Fibroblast of lung (primary cell): Measurements from ENCODE around the gene SNX8. TPM values are rescaled to one million over a fixed set of nuclear protein-coding genes. Genes with fewer than 3 reads are reported as not detected.
A peak's percentile ranks its signal among the peaks of the same experiment; 100 is the strongest.

Experiments
- DNase-seq, 2 donors: peaks; one replicate each; pipeline versions ENCODE4 v3.0.0 to v3.0.0-alpha.2; 2010; ENCODE audit warnings: low read depth in 2 of 2
- H2AFZ ChIP-seq: 2 replicates; pipeline ENCODE4 v1.5.1; 2012; ENCODE audit warnings: low read length, control low read depth, inconsistent platforms
- H3K27ac ChIP-seq: 2 replicates; pipeline ENCODE4 v1.5.1; 2011; ENCODE audit warnings: low read length, control low read depth; ENCODE audit not compliant: insufficient read depth
- H3K27me3 ChIP-seq: 2 replicates; pipeline ENCODE4 v1.5.1; 2011; ENCODE audit warnings: mild to moderate bottlenecking, low read length; ENCODE audit not compliant: control insufficient read depth, insufficient read depth
- H3K36me3 ChIP-seq: 2 replicates; pipeline ENCODE4 v1.5.1; 2011; ENCODE audit warnings: low read length; ENCODE audit not compliant: control insufficient read depth, insufficient read depth
- H3K4me1 ChIP-seq: 2 replicates; pipeline ENCODE4 v1.5.1; 2011; ENCODE audit warnings: low read length; ENCODE audit not compliant: control insufficient read depth, insufficient read depth; ENCODE audit errors: extremely low read depth
- H3K4me2 ChIP-seq: 2 replicates; pipeline ENCODE4 v1.5.1; 2011; ENCODE audit warnings: low read length, control low read depth; ENCODE audit not compliant: insufficient read depth; ENCODE audit errors: extremely low read depth
- H3K4me3 ChIP-seq, 4 experiments: fragments of 200-600 bp in 1 of 4; sonication (generic) in 1 of 4; replicated peaks in 1 of 4; 2 replicates each; pipeline ENCODE4 v1.5.1; 2011 to 2016; ENCODE audit warnings: low read length in 4 of 4, low read depth in 3 of 4, mild to moderate bottlenecking in 3 of 4, control low read depth in 2 of 4, inconsistent platforms in 1 of 4, mixed read lengths in 1 of 4; ENCODE audit not compliant: insufficient read depth in 1 of 4; ENCODE audit errors: control extremely low read depth in 1 of 4
- H3K79me2 ChIP-seq: 2 replicates; pipeline ENCODE4 v1.5.1; 2012; ENCODE audit warnings: mild to moderate bottlenecking, low read length, inconsistent platforms; ENCODE audit not compliant: control insufficient read depth, insufficient read depth
- H3K9ac ChIP-seq: 2 replicates; pipeline ENCODE4 v1.5.1; 2011; ENCODE audit warnings: mild to moderate bottlenecking, low read length, control low read depth; ENCODE audit not compliant: insufficient read depth
- H3K9me3 ChIP-seq: 2 replicates; pipeline ENCODE4 v1.5.1; 2012; ENCODE audit warnings: low read depth, low read length; ENCODE audit not compliant: control insufficient read depth, insufficient read depth
- H4K20me1 ChIP-seq: 2 replicates; pipeline ENCODE4 v1.5.1; 2011; ENCODE audit warnings: low read length; ENCODE audit not compliant: control insufficient read depth, insufficient read depth; ENCODE audit errors: extremely low read depth
- CTCF ChIP-seq, 2 donors: IDR thresholded peaks in 1 of 2; conservative IDR thresholded peaks in 1 of 2; 1 replicate in 1 of 2; 2 replicates in 1 of 2; pipeline ENCODE4 v1.5.1; 2011 to 2012; ENCODE audit warnings: low read length in 2 of 2, control low read depth in 1 of 2, inconsistent platforms in 1 of 2, low read depth in 1 of 2, mild to moderate bottlenecking in 1 of 2
- EZH2 ChIP-seq: IDR thresholded peaks from 2 replicates; pipeline ENCODE4 v1.5.1; 2012; ENCODE audit warnings: low read length, control low read depth, mild to moderate bottlenecking; ENCODE audit errors: missing control alignments
- polyA plus RNA-seq, 2 donors: library from polyadenylated mRNA; depleted of rRNA in 1 of 2; stranded (reverse) in 1 of 2; unstranded in 1 of 2; fragments of >200 nt; gene quantifications; 2 replicates each; pipeline ENCODE4 v1.2.1, GENCODE V29; 2011 to 2012; ENCODE audit warnings: missing spikeins in 1 of 2
- total RNA-seq: library from RNA; depleted of rRNA; stranded (reverse); fragments of >200 nt; gene quantifications from 2 replicates; pipeline ENCODE4 v1.2.1, GENCODE V29; 2014

Gene SNX8
- total and polyA plus RNA-seq, 2 donors (not counting 1 experiment from before 2014, with no cell fraction given), result 13.2 to 27.4 TPM

DNA sequence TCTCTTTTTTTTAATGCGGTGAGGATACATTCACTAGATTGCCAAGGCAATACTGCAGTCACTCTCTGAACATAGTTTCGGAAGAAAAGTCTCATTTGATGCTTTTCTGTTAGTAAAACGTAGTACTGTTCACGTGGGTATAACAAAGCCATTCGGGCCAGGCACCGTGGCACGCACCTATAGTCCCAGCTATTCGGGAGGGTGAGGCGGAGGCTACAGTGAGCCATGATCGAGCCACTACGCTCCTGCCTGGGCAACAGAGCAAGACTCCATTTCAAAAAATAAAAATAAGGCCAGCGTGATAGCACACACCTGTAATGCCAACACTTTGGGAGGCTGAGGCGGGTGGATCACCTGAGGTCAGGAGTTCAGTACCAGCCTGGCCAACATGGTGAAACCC is 24.6 kb downstream of the SNX8 start:
- peaks cover 1% of the 10 kb centered on the region for H3K79me2 ChIP-seq
- no peaks in the 10 kb centered on the region for H3K4me1 ChIP-seq
- H2AFZ ChIP-seq, result no peak overlapping the region
- no peaks in the 10 kb centered on the region for H3K9me3 ChIP-seq
- no peak overlapping the region for H3K9ac ChIP-seq
- H3K36me3 ChIP-seq, result no peaks in the 10 kb centered on the region
- H3K27ac ChIP-seq, result no peak overlapping the region
- no peaks in the 10 kb centered on the region for H3K27me3 ChIP-seq
- no peaks in the 10 kb centered on the region for H4K20me1 ChIP-seq
- H3K4me2 ChIP-seq, result peak overlapping the region; percentile 40
- TF ChIP-seq EZH2 (no peak), CTCF (conservative IDR thresholded peaks at IDR 0.05 in 1 of 2, IDR thresholded peaks at IDR 0.05 in 1 of 2; ENCODE audit: low read depth in 1 of 2, low read length in 2 of 2) (no peak)
- no peak overlapping the region for H3K4me3 ChIP-seq
- no peak for DNase-seq

DNA sequence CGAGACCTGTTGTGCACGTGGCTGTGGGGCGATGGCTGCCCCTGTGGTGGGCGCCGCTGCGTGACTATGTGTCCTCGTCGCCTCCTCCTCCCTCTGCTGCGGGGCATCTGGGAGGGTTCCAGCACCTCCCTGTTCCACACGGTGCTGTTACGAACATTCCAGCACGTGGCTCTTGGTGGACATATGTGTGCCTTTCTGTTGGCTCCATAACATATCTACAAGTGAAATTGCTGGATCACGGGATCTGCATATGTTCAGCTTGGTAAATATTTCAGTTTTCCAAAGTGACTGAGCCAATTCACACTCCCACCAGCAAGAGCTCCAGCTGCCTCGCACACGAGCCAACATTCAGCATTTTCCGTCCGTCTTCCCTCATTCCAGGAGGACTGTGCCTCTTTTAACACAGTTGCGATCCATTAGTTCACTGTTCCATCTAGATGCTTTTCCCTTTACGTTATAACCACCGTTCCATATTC is 25.1 kb downstream of the SNX8 start:
- H3K4me3 ChIP-seq, result no peak overlapping the region
- H4K20me1 ChIP-seq, result no peaks in the 10 kb centered on the region
- DNase-seq, result no peak
- no peaks in the 10 kb centered on the region for H3K4me1 ChIP-seq
- no peaks in the 10 kb centered on the region for H3K36me3 ChIP-seq
- TF ChIP-seq EZH2 (no peak), CTCF (conservative IDR thresholded peaks at IDR 0.05 in 1 of 2, IDR thresholded peaks at IDR 0.05 in 1 of 2; ENCODE audit: low read depth in 1 of 2, low read length in 2 of 2) (no peak)
- no peak overlapping the region for H2AFZ ChIP-seq
- no peaks in the 10 kb centered on the region for H3K27me3 ChIP-seq
- H3K4me2 ChIP-seq, result peak overlapping the region; percentile 40
- no peaks in the 10 kb centered on the region for H3K9me3 ChIP-seq
- peaks cover 1% of the 10 kb centered on the region for H3K79me2 ChIP-seq
- no peak overlapping the region for H3K27ac ChIP-seq
- H3K9ac ChIP-seq, result no peak overlapping the region

DNA sequence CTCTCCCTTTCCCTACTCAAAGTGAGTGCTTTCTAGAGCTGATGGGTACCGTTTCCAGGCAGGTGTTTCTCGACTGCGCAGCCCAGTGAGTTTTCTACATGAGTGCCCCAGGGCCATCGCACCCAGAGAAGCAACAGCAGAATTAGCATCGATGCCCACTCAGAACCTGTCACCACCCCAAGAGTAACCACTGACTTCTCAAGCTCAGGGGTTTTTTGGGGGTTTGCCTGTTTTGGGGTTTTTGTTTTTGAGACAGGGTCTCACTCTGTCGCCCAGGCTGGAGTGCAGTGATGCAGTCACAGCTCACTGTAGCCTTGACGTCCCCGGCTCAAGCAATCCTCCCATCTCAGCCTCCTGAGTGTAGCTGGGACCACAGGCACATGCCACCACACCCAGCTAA is 25.7 kb downstream of the SNX8 start:
- Histone ChIP-seq H3K27ac (no peak overlapping the region), H3K9ac (no peak overlapping the region), H4K20me1 (no peaks in the 10 kb centered on the region), H2AFZ (no peak overlapping the region), H3K9me3 (no peaks in the 10 kb centered on the region), H3K36me3 (no peaks in the 10 kb centered on the region), H3K4me2 (no peak overlapping the region), H3K27me3 (no peaks in the 10 kb centered on the region), H3K79me2 (peaks cover 1% of the 10 kb centered on the region), H3K4me1 (no peaks in the 10 kb centered on the region), H3K4me3 (no peak overlapping the region)
- TF ChIP-seq EZH2 (no peak), CTCF (conservative IDR thresholded peaks at IDR 0.05 in 1 of 2, IDR thresholded peaks at IDR 0.05 in 1 of 2; ENCODE audit: low read depth in 1 of 2, low read length in 2 of 2) (no peak)
- DNase-seq, result no peak
